CD4-positive, alpha-beta T cell (primary cell): ENCODE measurements around the gene CCDC85A. TPM values are rescaled to one million over a fixed set of nuclear protein-coding genes. Genes with fewer than 3 reads are reported as not detected.

ENCODE experiments used
- ATAC-seq: fragments of 200-7000 bp; cut with Tn5 transposase; one replicate; pipeline ENCODE4 v1.10.0; 2022; ENCODE audit warnings: mild to moderate bottlenecking; ENCODE audit not compliant: poor library complexity
- CTCF ChIA-PET: fragments of 350-600 bp; sonication (Branson Sonifier 250); formaldehyde crosslinking; loops from one replicate; lab custom pipeline; 2021; ENCODE audit warnings: antibody characterized with exemption, inconsistent platforms; lab: Charles Lee
- POLR2A ChIA-PET: fragments of 350-600 bp; sonication (Branson Sonifier 250); formaldehyde crosslinking; loops from one replicate; lab custom pipeline; 2021; ENCODE audit warnings: antibody characterized with exemption, inconsistent platforms; lab: Charles Lee
- DNase-seq, 14 experiments: peaks; one replicate each; pipeline ENCODE4 v3.0.0-alpha.2; 2013 to 2020; ENCODE audit warnings: mixed read lengths in 2 of 14
- H3K27ac ChIP-seq, 2 donors: one replicate each; pipeline versions ENCODE4 v1.5.1 to v1.7.0; 2013; ENCODE audit warnings: low read length in 2 of 2, low read depth in 1 of 2, mild to moderate bottlenecking in 1 of 2
- H3K27me3 ChIP-seq, 2 experiments: 1 replicate in 1 of 2; 2 replicates in 1 of 2; pipeline versions ENCODE4 v1.6.1 to v1.7.0; 2013; ENCODE audit warnings: low read length in 2 of 2, control low read depth in 1 of 2, mild to moderate bottlenecking in 1 of 2, moderate library complexity in 1 of 2; ENCODE audit not compliant: insufficient read depth in 2 of 2, control insufficient read depth in 1 of 2
- H3K36me3 ChIP-seq: one replicate; pipeline ENCODE4 v1.6.1; 2013; ENCODE audit warnings: low read length, control low read depth; ENCODE audit not compliant: insufficient read depth
- H3K4me1 ChIP-seq: one replicate; pipeline ENCODE4 v1.6.1; 2013; ENCODE audit warnings: low read length, control low read depth; ENCODE audit not compliant: insufficient read depth
- H3K4me3 ChIP-seq: one replicate; pipeline ENCODE4 v1.5.1; 2013; ENCODE audit warnings: mild to moderate bottlenecking, low read length, moderate library complexity
- H3K9me3 ChIP-seq, 2 experiments: 1 replicate in 1 of 2; 2 replicates in 1 of 2; pipeline versions ENCODE4 v1.6.1 to v1.7.0; 2013; ENCODE audit warnings: low read length in 2 of 2, mild to moderate bottlenecking in 2 of 2, control low read depth in 1 of 2, moderate library complexity in 1 of 2; ENCODE audit not compliant: control insufficient read depth in 1 of 2, insufficient read depth in 1 of 2
- H3K27ac Mint-ChIP-seq: one replicate; pipeline ENCODE4 v1.8.0; 2020; ENCODE audit warnings: mixed read lengths
- H3K27me3 Mint-ChIP-seq: one replicate; pipeline ENCODE4 v1.8.0; 2021; ENCODE audit warnings: mixed read lengths
- H3K36me3 Mint-ChIP-seq: one replicate; pipeline ENCODE4 v1.8.0; 2021; ENCODE audit warnings: low read depth, mixed read lengths
- H3K4me1 Mint-ChIP-seq: one replicate; pipeline ENCODE4 v1.8.0; 2021; ENCODE audit warnings: low read depth, mixed read lengths
- H3K4me3 Mint-ChIP-seq: one replicate; pipeline ENCODE4 v1.8.0; 2020; ENCODE audit warnings: mild to moderate bottlenecking, mixed read lengths
- H3K9me3 Mint-ChIP-seq: one replicate; pipeline ENCODE4 v1.8.0; 2020; ENCODE audit warnings: mixed read lengths
- CTCF ChIP-seq: fragments of 200-600 bp; IDR thresholded peaks from one replicate; pipeline ENCODE4 v1.8.0; 2022; ENCODE audit warnings: antibody characterized with exemption, mild to moderate bottlenecking
- intact Hi-C, 2 experiments: fragments of 100-400 bp; cut with DNase I in 1 of 2; cut with micrococcal nuclease in 1 of 2; formaldehyde crosslinking; loops; one replicate each; pipeline versions ENCODE4 v1.15.1 to v1.9.0; 2023 to 2025; cut with DNase I, micrococcal nuclease
- total RNA-seq, 174 experiments: library from RNA in 2 of 174; stranded (reverse) in 2 of 174; gene quantifications; one replicate each; pipeline ENCODE4 v1.2.3 and lab custom pipeline; 2021 to 2026

CCDC85A gene
- total RNA-seq, 2 experiments from 2014 or later, result not detected

GRCh38 chr2:56185582-56186046 is 1.8 kb downstream of the CCDC85A start:
- no peak overlapping the region for H3K27ac ChIP-seq
- no peak overlapping the region for H3K4me3 ChIP-seq
- H3K9me3 ChIP-seq, result peaks cover 0 to 9% of the 10 kb centered on the region in 2 experiments
- DNase-seq, result no peak
- intact Hi-C loops, result no loop called here
- no peaks in the 10 kb centered on the region for H3K36me3 ChIP-seq
- H3K4me3 Mint-ChIP-seq, result peak overlapping the region; percentile 13
- ChIA-PET CTCF (no interaction called here), POLR2A (no interaction called here)
- TF ChIP-seq CTCF, result no peak
- no peaks in the 10 kb centered on the region for H3K36me3 Mint-ChIP-seq
- H3K27ac Mint-ChIP-seq, result no peak overlapping the region
- no peaks in the 10 kb centered on the region for H3K9me3 Mint-ChIP-seq
- peaks cover 8% of the 10 kb centered on the region for H3K4me1 ChIP-seq
- H3K27me3 Mint-ChIP-seq, result peaks cover 79% of the 10 kb centered on the region
- peaks cover 39 to 64% of the 10 kb centered on the region in 2 experiments for H3K27me3 ChIP-seq
- H3K4me1 Mint-ChIP-seq, result peaks cover 4% of the 10 kb centered on the region
- ATAC-seq, result no peak

GRCh38 chr2:56191617-56192016 is 7.8 kb downstream of the CCDC85A start:
- ChIA-PET CTCF (no interaction called here), POLR2A (no interaction called here)
- peaks cover 0 to 13% of the 10 kb centered on the region in 2 experiments for H3K9me3 ChIP-seq
- Mint-ChIP-seq H3K27me3 (peaks cover 48% of the 10 kb centered on the region), H3K4me1 (no peaks in the 10 kb centered on the region), H3K4me3 (no peak overlapping the region), H3K9me3 (no peaks in the 10 kb centered on the region), H3K27ac (no peak overlapping the region), H3K36me3 (no peaks in the 10 kb centered on the region)
- no peaks in the 10 kb centered on the region for H3K36me3 ChIP-seq
- H3K27me3 ChIP-seq, result peaks cover 7 to 24% of the 10 kb centered on the region in 2 experiments
- no peak overlapping the region for H3K4me3 ChIP-seq
- TF ChIP-seq CTCF, result no peak
- no peaks in the 10 kb centered on the region for H3K4me1 ChIP-seq
- H3K27ac ChIP-seq, result no peak overlapping the region
- ATAC-seq (no peak), DNase-seq (no peak)
- intact Hi-C loops, result no loop called here

- TF ChIP-seq CTCF, result no peak
- DNase-seq (no peak), ATAC-seq (no peak)
- H3K27ac ChIP-seq, result no peak overlapping the region
- intact Hi-C loops, result no loop called here
- H3K4me3 ChIP-seq, result no peak overlapping the region
- no peak overlapping the region for H3K27ac Mint-ChIP-seq
- H3K36me3 Mint-ChIP-seq, result no peaks in the 10 kb centered on the region
- H3K36me3 ChIP-seq, result no peaks in the 10 kb centered on the region
- no peaks in the 10 kb centered on the region for H3K4me1 Mint-ChIP-seq
- ChIA-PET CTCF (no interaction called here), POLR2A (no interaction called here)
- H3K27me3 ChIP-seq, result peaks cover 0 to 17% of the 10 kb centered on the region in 2 experiments
- H3K4me1 ChIP-seq, result no peaks in the 10 kb centered on the region
- H3K27me3 Mint-ChIP-seq, result peaks cover 36% of the 10 kb centered on the region
- no peaks in the 10 kb centered on the region for H3K9me3 Mint-ChIP-seq
- H3K9me3 ChIP-seq, result peaks cover 0 to 10% of the 10 kb centered on the region in 2 experiments
- no peak overlapping the region for H3K4me3 Mint-ChIP-seq
Measured at GRCh38 chr2:56192664-56193305, 9.0 kb downstream of the CCDC85A start.
